AML-193 (cell line): ENCODE measurements around the gene ARMC12.

ENCODE experiments used
- DNase-seq, 2 experiments: peaks; one replicate each; lab custom pipeline; 2025; lab: John Stamatoyannopoulos, UW

Gene ARMC12

GRCh38 chr6:35776364-35777215 lies 39.8 kb downstream of the ARMC12 start, which contains the start of gene CLPSL2:
Gene CLPSL2, plus strand, starts transcription at chr6:35776598. Its CDS starts 21 bp downstream, at chr6:35776619.
- no peak for DNase-seq

- DNase-seq: no peak
Measured at GRCh38 chr6:35777356-35778102, 40.7 kb downstream of the ARMC12 start.

GRCh38 chr6:35778437-35778836 lies 41.6 kb downstream of the ARMC12 start:
- no peak for DNase-seq

- DNase-seq: no peak
Measured at GRCh38 chr6:35780719-35781118, 43.9 kb downstream of the ARMC12 start, which contains the start of gene CLPSL1. Gene CLPSL1, plus strand, starts transcription at chr6:35781019. Its CDS starts 92 bp downstream, at chr6:35781111.

GRCh38 chr6:35781290-35781689 lies 44.5 kb downstream of the ARMC12 start:
- no peak for DNase-seq

GRCh38 chr6:35782424-35782823 lies 45.6 kb downstream of the ARMC12 start:
- DNase-seq: no peak

- DNase-seq: no peak
Measured at GRCh38 chr6:35784200-35784599, 47.4 kb downstream of the ARMC12 start.

- no peak for DNase-seq
Measured at GRCh38 chr6:35786272-35786671, 49.4 kb downstream of the ARMC12 start.

- no peak for DNase-seq
Measured at GRCh38 chr6:35786810-35787209, 50.0 kb downstream of the ARMC12 start.

GRCh38 chr6:35787266-35788218 lies 50.7 kb downstream of the ARMC12 start:
- no peak for DNase-seq

GRCh38 chr6:35788423-35788982 lies 51.7 kb downstream of the ARMC12 start:
- DNase-seq: no peak

GRCh38 chr6:35790683-35791082 lies 53.9 kb downstream of the ARMC12 start:
- DNase-seq: no peak

- DNase-seq: no peak
Measured at GRCh38 chr6:35794536-35795452, 58.0 kb downstream of the ARMC12 start.

- DNase-seq: no peak
Measured at GRCh38 chr6:35795453-35796071, 58.7 kb downstream of the ARMC12 start.

- DNase-seq: no peak
Measured at GRCh38 chr6:35796236-35796635, 59.4 kb downstream of the ARMC12 start.

- DNase-seq: no peak
Measured at GRCh38 chr6:35797837-35798526, 61.1 kb downstream of the ARMC12 start.
